HepG2 (cell line): ENCODE measurements around the gene CKAP2. TPM values are rescaled to one million over a fixed set of nuclear protein-coding genes. Genes with fewer than 3 reads are reported as not detected.
A peak's percentile ranks its signal among the peaks of the same experiment; 100 is the strongest.

Experiments
- BHLHE40 ChIP-seq: IDR thresholded peaks from 2 replicates; pipeline ENCODE4 v1.6.1; 2011; ENCODE audit warnings: low read length, improper control_type of control experiment
- CBFB ChIP-seq: sonication (generic); formaldehyde crosslinking; IDR thresholded peaks from 2 replicates; pipeline ENCODE4 v1.4.0; 2020; ENCODE audit warnings: missing genetic modification reagents
- DR1 ChIP-seq: sonication (generic); formaldehyde crosslinking; IDR thresholded peaks from 2 replicates; pipeline ENCODE4 v1.8.0; 2021; ENCODE audit warnings: mild to moderate bottlenecking, missing genetic modification reagents, inconsistent platforms
- EP300 ChIP-seq, 3 experiments: sonication (generic) in 1 of 3; formaldehyde crosslinking in 1 of 3; IDR thresholded peaks; 2 replicates each; pipeline versions ENCODE4 v1.5.1 to v1.6.1; 2011 to 2020; ENCODE audit warnings: low read depth in 2 of 3, low read length in 2 of 3, borderline replicate concordance in 1 of 3, improper control_type of control experiment in 1 of 3, mild to moderate bottlenecking in 1 of 3, missing genetic modification reagents in 1 of 3, moderate library complexity in 1 of 3
- HES4 ChIP-seq: sonication (generic); formaldehyde crosslinking; IDR thresholded peaks from 2 replicates; pipeline ENCODE4 v1.9.0; 2021; ENCODE audit warnings: mild to moderate bottlenecking, missing genetic modification reagents, borderline replicate concordance
- KDM1A ChIP-seq: IDR thresholded peaks from 2 replicates; pipeline ENCODE4 v1.6.1; 2016; ENCODE audit warnings: missing compliant biosample characterization
- MEIS1 ChIP-seq: sonication (generic); formaldehyde crosslinking; IDR thresholded peaks from 2 replicates; pipeline ENCODE4 v1.9.0; 2021; ENCODE audit warnings: mild to moderate bottlenecking, missing genetic modification reagents, moderate library complexity, borderline replicate concordance
- RXRB ChIP-seq: IDR thresholded peaks from 2 replicates; pipeline ENCODE4 v1.6.1; 2016; ENCODE audit warnings: borderline replicate concordance, missing genetic modification reagents, missing compliant biosample characterization
- SMAD3 ChIP-seq: sonication (generic); formaldehyde crosslinking; IDR thresholded peaks from 2 replicates; pipeline ENCODE4 v1.4.0; 2020; ENCODE audit warnings: missing genetic modification reagents
- THYN1 ChIP-seq: sonication (generic); formaldehyde crosslinking; IDR thresholded peaks from 2 replicates; pipeline ENCODE4 v1.8.1; 2023; ENCODE audit warnings: low read depth, mild to moderate bottlenecking, moderate library complexity, missing genetic modification reagents, borderline replicate concordance
- UBTF ChIP-seq: sonication (generic); formaldehyde crosslinking; IDR thresholded peaks from 2 replicates; pipeline ENCODE4 v1.4.0; 2020; ENCODE audit warnings: mild to moderate bottlenecking, missing genetic modification reagents
- ZBTB21 ChIP-seq: sonication (generic); formaldehyde crosslinking; IDR thresholded peaks from 2 replicates; pipeline ENCODE4 v1.4.0; 2020; ENCODE audit warnings: missing genetic modification reagents
- ZFP91 ChIP-seq: sonication (generic); formaldehyde crosslinking; IDR thresholded peaks from 2 replicates; pipeline ENCODE4 v1.9.0; 2022; ENCODE audit warnings: missing genetic modification reagents, mild to moderate bottlenecking, borderline replicate concordance
- ZKSCAN1 ChIP-seq: fragments of 150-350 bp; IDR thresholded peaks from 2 replicates; pipeline ENCODE4 v1.6.1; 2014; ENCODE audit warnings: low read length
- ZKSCAN5 ChIP-seq: sonication (generic); formaldehyde crosslinking; IDR thresholded peaks from 2 replicates; pipeline ENCODE4 v1.5.1; 2020; ENCODE audit warnings: mild to moderate bottlenecking, missing genetic modification reagents
- ZMYM2 ChIP-seq: sonication (generic); formaldehyde crosslinking; IDR thresholded peaks from 2 replicates; pipeline ENCODE4 v1.8.0; 2022; ENCODE audit warnings: mild to moderate bottlenecking, missing genetic modification reagents
- ZNF10 ChIP-seq: sonication (generic); formaldehyde crosslinking; IDR thresholded peaks from 2 replicates; pipeline ENCODE4 v1.4.0; 2020; ENCODE audit warnings: mild to moderate bottlenecking, low read depth, missing genetic modification reagents, borderline replicate concordance
- ZNF496 ChIP-seq: sonication (generic); formaldehyde crosslinking; IDR thresholded peaks from 2 replicates; pipeline ENCODE4 v1.8.1; 2023; ENCODE audit warnings: mild to moderate bottlenecking, moderate library complexity, missing genetic modification reagents; ENCODE audit not compliant: insufficient replicate concordance
- ZNF503 ChIP-seq: sonication (generic); formaldehyde crosslinking; IDR thresholded peaks from 2 replicates; pipeline ENCODE4 v1.4.0; 2020; ENCODE audit warnings: missing genetic modification reagents
- ZNF513 ChIP-seq: sonication (generic); formaldehyde crosslinking; conservative IDR thresholded peaks from 2 replicates; pipeline ENCODE4 v1.5.0; 2020; ENCODE audit warnings: missing genetic modification reagents
- ZNF75D ChIP-seq: sonication (generic); formaldehyde crosslinking; IDR thresholded peaks from 2 replicates; pipeline ENCODE4 v1.8.1; 2023; ENCODE audit warnings: missing genetic modification reagents, mild to moderate bottlenecking, borderline replicate concordance
- polyA plus RNA-seq, 8 experiments: library from polyadenylated mRNA; depleted of rRNA in 3 of 8; stranded (reverse) in 7 of 8; unstranded in 1 of 8; fragments of >200 nt; fragmentation: Illumina TruSeq in 4 of 8; extraction: Trizol in 4 of 8; gene quantifications; 2 replicates each; pipeline versions ENCODE4 v1.2.1 to v1.2.3, GENCODE V29; 2011 to 2016; ENCODE audit warnings: low read depth in 4 of 8, missing spikeins in 1 of 8, mixed read lengths in 1 of 8; ENCODE audit not compliant: insufficient read depth in 1 of 8
- total RNA-seq, 5 experiments: library from RNA; depleted of rRNA; stranded (reverse); fragments of >200 nt; fragmentation: Illumina TruSeq; extraction: Trizol; gene quantifications; 2 replicates each; pipeline ENCODE4 v1.2.3, GENCODE V29; 2016; ENCODE audit warnings: low read depth in 1 of 5

CKAP2 gene
- total and polyA plus RNA-seq, 2 of the 13 experiments (the other 11 are each of a cell fraction or from before 2014, with no cell fraction given) = 6.7 to 40.3 TPM

GRCh38 chr13:52454820-52455676 is at the start of gene CKAP2 (continued):
- TF ChIP-seq ZNF496 = no peak
- 0 out of 2 replicates have a peak, but pooled peaks have one; percentile 65 for TF ChIP-seq DR1
- TF ChIP-seq ZMYM2 (CRISPR knock-in tag) = peak; percentile 89
- no peak for TF ChIP-seq ZNF513 (CRISPR knock-in tag)
- TF ChIP-seq THYN1 (CRISPR knock-in tag) = no peak
- TF ChIP-seq EP300 (IDR thresholded peaks at IDR 0.05; ENCODE audit: low read depth in 2 of 2, low read length in 2 of 2) = peak in 1 of 2 experiments; percentile 52; a peak in 1 of 4 replicates
- TF ChIP-seq EP300 (CRISPR knock-in tag; IDR thresholded peaks at IDR 0.05; ENCODE audit: borderline replicate concordance) = no peak
- no peak for TF ChIP-seq ZNF503 (CRISPR knock-in tag)
- TF ChIP-seq MEIS1 (CRISPR knock-in tag) = no peak
- TF ChIP-seq BHLHE40 = no peak
- TF ChIP-seq KDM1A (CRISPR knock-in tag) = no peak
- 0 out of 2 replicates have a peak, but pooled peaks have one; percentile 9 for TF ChIP-seq ZBTB21
- peak; percentile 56 for TF ChIP-seq ZFP91 (CRISPR knock-in tag)
- TF ChIP-seq CBFB (CRISPR knock-in tag) = no peak
- no peak for TF ChIP-seq SMAD3 (CRISPR knock-in tag)
- TF ChIP-seq ZKSCAN5 = no peak
- TF ChIP-seq HES4 (CRISPR knock-in tag) = no peak
- TF ChIP-seq RXRB (CRISPR knock-in tag) = no peak
- TF ChIP-seq ZKSCAN1 = no peak
- no peak for TF ChIP-seq ZNF75D (CRISPR knock-in tag)
- TF ChIP-seq UBTF (CRISPR knock-in tag) = peak; percentile 55; the same call in 1 of the 2 replicates
- no peak for TF ChIP-seq ZNF10 (CRISPR knock-in tag)
